ENCODE data around the gene SH3BGRL2.

DNA sequence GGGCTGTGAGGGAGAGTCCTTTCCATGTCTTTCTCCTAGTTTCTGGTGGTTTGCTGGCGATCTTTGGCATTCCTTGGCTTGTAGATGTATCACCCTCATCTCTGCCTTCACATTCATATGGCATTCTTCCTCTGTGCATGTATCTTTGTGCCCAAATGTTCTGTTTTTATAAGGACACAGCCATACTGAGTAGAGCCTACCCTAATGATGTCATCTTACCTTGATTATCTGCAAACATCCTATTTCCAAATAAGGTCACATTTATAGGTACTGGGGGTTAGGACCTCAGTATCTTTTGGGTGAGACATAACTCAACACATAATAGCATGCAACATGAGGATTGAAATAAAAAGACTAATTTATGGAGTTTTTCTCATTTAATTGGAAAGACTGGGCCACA, 5.5 kb downstream of the SH3BGRL2 start:
- TF ChIP-seq, protein P1, sequence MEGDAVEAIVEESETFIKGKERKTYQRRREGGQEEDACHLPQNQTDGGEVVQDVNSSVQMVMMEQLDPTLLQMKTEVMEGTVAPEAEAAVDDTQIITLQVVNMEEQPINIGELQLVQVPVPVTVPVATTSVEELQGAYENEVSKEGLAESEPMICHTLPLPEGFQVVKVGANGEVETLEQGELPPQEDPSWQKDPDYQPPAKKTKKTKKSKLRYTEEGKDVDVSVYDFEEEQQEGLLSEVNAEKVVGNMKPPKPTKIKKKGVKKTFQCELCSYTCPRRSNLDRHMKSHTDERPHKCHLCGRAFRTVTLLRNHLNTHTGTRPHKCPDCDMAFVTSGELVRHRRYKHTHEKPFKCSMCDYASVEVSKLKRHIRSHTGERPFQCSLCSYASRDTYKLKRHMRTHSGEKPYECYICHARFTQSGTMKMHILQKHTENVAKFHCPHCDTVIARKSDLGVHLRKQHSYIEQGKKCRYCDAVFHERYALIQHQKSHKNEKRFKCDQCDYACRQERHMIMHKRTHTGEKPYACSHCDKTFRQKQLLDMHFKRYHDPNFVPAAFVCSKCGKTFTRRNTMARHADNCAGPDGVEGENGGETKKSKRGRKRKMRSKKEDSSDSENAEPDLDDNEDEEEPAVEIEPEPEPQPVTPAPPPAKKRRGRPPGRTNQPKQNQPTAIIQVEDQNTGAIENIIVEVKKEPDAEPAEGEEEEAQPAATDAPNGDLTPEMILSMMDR (IDR thresholded peaks at IDR 0.05), result no peak
- no peak for TF ChIP-seq POLR2A (IDR thresholded peaks at IDR 0.05)

All from heart left ventricle (tissue), 13 donors.